Measurements from ENCODE around the gene ZFC3H1.

The ZFC3H1 gene

DNA sequence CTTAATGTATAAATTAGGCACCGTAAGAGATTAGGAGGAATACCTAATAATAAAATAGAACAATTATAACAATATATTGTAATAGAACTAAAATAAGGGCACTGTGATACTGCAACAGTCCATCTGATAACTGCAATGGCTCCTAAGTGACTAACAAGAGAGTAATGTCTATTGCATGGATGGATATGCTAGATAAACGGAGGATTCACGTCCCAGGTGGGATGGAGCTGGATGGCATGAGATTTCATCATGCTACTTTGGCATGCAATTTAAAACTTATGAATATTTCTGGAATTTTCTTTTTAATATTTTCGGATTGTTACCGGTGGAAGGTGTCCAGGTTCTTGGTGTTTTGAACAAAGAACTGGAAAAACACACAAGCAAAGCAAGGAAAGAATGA lies 20.0 kb upstream of the ZFC3H1 start:
- Histone ChIP-seq H3K9ac (ENCODE audit: low read depth, low read length, poor library complexity, severe bottlenecking) (no peak overlapping the region), H3K9me3 (ENCODE audit: insufficient read depth, low read depth, low read length) (no peaks in the 10 kb centered on the region), H3K4me3 (ENCODE audit: low read length, poor library complexity, severe bottlenecking) (no peak overlapping the region), H3K4me2 (ENCODE audit: low read depth, low read length, poor library complexity, severe bottlenecking) (no peak overlapping the region), H4K20me1 (ENCODE audit: insufficient read depth, low read length, poor library complexity, severe bottlenecking) (no peaks in the 10 kb centered on the region), H3F3A (ENCODE audit: low read depth) (no peaks in the 10 kb centered on the region), H3K27me3 (ENCODE audit: insufficient read depth, low read length, poor library complexity, severe bottlenecking) (no peaks in the 10 kb centered on the region), H3K4me1 (ENCODE audit: insufficient read depth, low read length, poor library complexity, severe bottlenecking) (peaks cover 23% of the 10 kb centered on the region), H3K36me3 (ENCODE audit: insufficient read depth, low read length) (no peaks in the 10 kb centered on the region), H2AFZ (ENCODE audit: low read length) (no peak overlapping the region), H3K9me2 (replicated peaks; ENCODE audit: low read depth, low read length) (no peaks in the 10 kb centered on the region), H3K79me2 (ENCODE audit: insufficient read depth, low read length) (peaks cover 23% of the 10 kb centered on the region)
- TF ChIP-seq CTCF (conservative IDR thresholded peaks at IDR 0.05; ENCODE audit: low read length) (no peak), EZH2phosphoT487 (IDR thresholded peaks at IDR 0.05; ENCODE audit: borderline replicate concordance) (no peak)

- no peaks in the 10 kb centered on the region for H3K9me2 ChIP-seq (replicated peaks; ENCODE audit: low read depth, low read length)
- H3K4me1 ChIP-seq (ENCODE audit: insufficient read depth, low read length, poor library complexity, severe bottlenecking): peaks cover 14% of the 10 kb centered on the region
- H4K20me1 ChIP-seq (ENCODE audit: insufficient read depth, low read length, poor library complexity, severe bottlenecking): no peaks in the 10 kb centered on the region
- H3K9ac ChIP-seq (ENCODE audit: low read depth, low read length, poor library complexity, severe bottlenecking): no peak overlapping the region
- no peaks in the 10 kb centered on the region for H3K27me3 ChIP-seq (ENCODE audit: insufficient read depth, low read length, poor library complexity, severe bottlenecking)
- H2AFZ ChIP-seq (ENCODE audit: low read length): no peak overlapping the region
- H3K79me2 ChIP-seq (ENCODE audit: insufficient read depth, low read length): peaks cover 11% of the 10 kb centered on the region
- no peaks in the 10 kb centered on the region for H3K9me3 ChIP-seq (ENCODE audit: insufficient read depth, low read depth, low read length)
- TF ChIP-seq CTCF (conservative IDR thresholded peaks at IDR 0.05; ENCODE audit: low read length) (no peak), EZH2phosphoT487 (IDR thresholded peaks at IDR 0.05; ENCODE audit: borderline replicate concordance) (no peak)
- H3F3A ChIP-seq (ENCODE audit: low read depth): no peaks in the 10 kb centered on the region
- no peak overlapping the region for H3K4me2 ChIP-seq (ENCODE audit: low read depth, low read length, poor library complexity, severe bottlenecking)
- H3K36me3 ChIP-seq (ENCODE audit: insufficient read depth, low read length): no peaks in the 10 kb centered on the region
- no peak overlapping the region for H3K4me3 ChIP-seq (ENCODE audit: low read length, poor library complexity, severe bottlenecking)
Measured at GRCh38 chr12:71682466-71682865, 18.8 kb upstream of the ZFC3H1 start.

DNA sequence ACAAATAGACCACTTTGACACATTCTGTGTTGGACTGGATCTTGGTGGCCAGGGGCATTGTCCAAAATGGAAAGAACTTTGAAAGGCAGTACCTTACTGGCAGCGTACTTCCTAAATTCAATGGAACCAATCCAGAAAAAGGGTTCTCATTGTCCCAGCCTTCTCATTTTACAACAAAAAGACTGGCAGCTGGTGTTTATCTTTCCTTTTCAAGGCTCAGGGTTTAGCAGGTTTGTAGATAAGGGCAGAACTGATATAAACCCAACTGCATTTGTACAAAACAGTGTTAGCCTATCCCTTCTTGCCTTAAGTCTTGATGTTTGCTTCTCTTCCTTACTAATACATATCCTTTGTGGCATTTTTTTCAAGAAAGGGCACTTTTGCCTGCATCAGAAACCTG lies 8.2 kb upstream of the ZFC3H1 start:
- H3K9me3 ChIP-seq (ENCODE audit: insufficient read depth, low read depth, low read length): no peaks in the 10 kb centered on the region
- TF ChIP-seq CTCF (conservative IDR thresholded peaks at IDR 0.05; ENCODE audit: low read length): no peak
- no peak for TF ChIP-seq EZH2phosphoT487 (IDR thresholded peaks at IDR 0.05; ENCODE audit: borderline replicate concordance)
- no peaks in the 10 kb centered on the region for H3F3A ChIP-seq (ENCODE audit: low read depth)
- H3K36me3 ChIP-seq (ENCODE audit: insufficient read depth, low read length): no peaks in the 10 kb centered on the region
- no peaks in the 10 kb centered on the region for H3K9me2 ChIP-seq (replicated peaks; ENCODE audit: low read depth, low read length)
- no peak overlapping the region for H3K9ac ChIP-seq (ENCODE audit: low read depth, low read length, poor library complexity, severe bottlenecking)
- peaks cover 5% of the 10 kb centered on the region for H3K4me1 ChIP-seq (ENCODE audit: insufficient read depth, low read length, poor library complexity, severe bottlenecking)
- no peaks in the 10 kb centered on the region for H3K27me3 ChIP-seq (ENCODE audit: insufficient read depth, low read length, poor library complexity, severe bottlenecking)
- no peak overlapping the region for H2AFZ ChIP-seq (ENCODE audit: low read length)
- no peak overlapping the region for H3K4me3 ChIP-seq (ENCODE audit: low read length, poor library complexity, severe bottlenecking)
- no peaks in the 10 kb centered on the region for H4K20me1 ChIP-seq (ENCODE audit: insufficient read depth, low read length, poor library complexity, severe bottlenecking)
- no peak overlapping the region for H3K4me2 ChIP-seq (ENCODE audit: low read depth, low read length, poor library complexity, severe bottlenecking)
- 0 out of 2 replicates have a peak, but pooled peaks cover 6% of the 10 kb centered on the region for H3K79me2 ChIP-seq (ENCODE audit: insufficient read depth, low read length)
